H9 (cell line): ENCODE results near the gene COX11. TPM values are rescaled to one million over a fixed set of nuclear protein-coding genes. Genes with fewer than 3 reads are reported as not detected.

ENCODE experiments used
- DNase-seq: peaks from one replicate; pipeline ENCODE4 v3.0.0-alpha.2; 2017
- H2AFZ ChIP-seq: one replicate; pipeline ENCODE4 v1.6.1; 2013; ENCODE audit warnings: mild to moderate bottlenecking, low read length, control low read depth, moderate library complexity
- H2AK5ac ChIP-seq: 2 replicates; pipeline ENCODE4 v1.6.1; 2013; ENCODE audit warnings: low read length, control low read depth, mixed read lengths; ENCODE audit not compliant: insufficient read length
- H2BK120ac ChIP-seq: one replicate; pipeline ENCODE4 v1.6.1; 2013; ENCODE audit warnings: low read depth, mild to moderate bottlenecking, low read length, control low read depth, inconsistent platforms; ENCODE audit not compliant: poor library complexity, severe bottlenecking
- H2BK12ac ChIP-seq: 2 replicates; pipeline ENCODE4 v1.6.1; 2013; ENCODE audit warnings: low read length, control low read depth, mixed read lengths, low read depth; ENCODE audit not compliant: insufficient read length
- H2BK15ac ChIP-seq: 2 replicates; pipeline ENCODE4 v1.6.1; 2013; ENCODE audit warnings: low read depth, low read length, control low read depth
- H2BK20ac ChIP-seq: one replicate; pipeline ENCODE4 v1.6.1; 2013; ENCODE audit warnings: low read depth, mild to moderate bottlenecking, low read length, control low read depth, inconsistent platforms; ENCODE audit not compliant: poor library complexity, severe bottlenecking
- H2BK5ac ChIP-seq: 2 replicates; pipeline ENCODE4 v1.6.1; 2013; ENCODE audit warnings: low read length, control low read depth, mixed read lengths; ENCODE audit not compliant: insufficient read length
- H3K14ac ChIP-seq: 2 replicates; pipeline ENCODE4 v1.6.1; 2013; ENCODE audit warnings: low read length, control low read depth; ENCODE audit not compliant: insufficient read depth
- H3K18ac ChIP-seq: 2 replicates; pipeline ENCODE4 v1.6.1; 2013; ENCODE audit warnings: low read depth, mild to moderate bottlenecking, mixed read lengths, low read length, control low read depth; ENCODE audit not compliant: insufficient read length
- H3K23ac ChIP-seq: 2 replicates; pipeline ENCODE4 v1.6.1; 2013; ENCODE audit warnings: low read length, control low read depth, mixed read lengths, low read depth; ENCODE audit not compliant: insufficient read length
- H3K23me2 ChIP-seq: 2 replicates; pipeline ENCODE4 v1.6.1; 2013; ENCODE audit warnings: low read depth, mild to moderate bottlenecking, mixed read lengths, low read length, control low read depth; ENCODE audit not compliant: insufficient read length, poor library complexity, severe bottlenecking
- H3K27ac ChIP-seq: 2 replicates; pipeline ENCODE4 v1.5.1; 2013; ENCODE audit warnings: low read length, control low read depth, mixed read lengths, low read depth; ENCODE audit not compliant: insufficient read length
- H3K27me3 ChIP-seq: 2 replicates; pipeline ENCODE4 v1.6.1; 2013; ENCODE audit warnings: low read length, control low read depth, inconsistent platforms; ENCODE audit not compliant: insufficient read depth
- H3K4ac ChIP-seq: 2 replicates; pipeline ENCODE4 v1.6.1; 2013; ENCODE audit warnings: low read depth, mild to moderate bottlenecking, control low read depth, inconsistent platforms, low read length, moderate library complexity
- H3K4me1 ChIP-seq: 2 replicates; pipeline ENCODE4 v1.6.1; 2013; ENCODE audit warnings: low read length, control low read depth, inconsistent platforms; ENCODE audit not compliant: insufficient read depth
- H3K4me2 ChIP-seq: 2 replicates; pipeline ENCODE4 v1.6.1; 2013; ENCODE audit warnings: low read length, control low read depth, mixed read lengths; ENCODE audit not compliant: insufficient read length, insufficient read depth
- H3K56ac ChIP-seq: 2 replicates; pipeline ENCODE4 v1.6.1; 2013; ENCODE audit warnings: low read depth, mild to moderate bottlenecking, mixed read lengths, low read length, control low read depth; ENCODE audit not compliant: insufficient read length
- H3K79me1 ChIP-seq: 2 replicates; pipeline ENCODE4 v1.6.1; 2013; ENCODE audit warnings: low read depth, mild to moderate bottlenecking, moderate library complexity, low read length, control low read depth, inconsistent platforms; ENCODE audit not compliant: insufficient read depth, poor library complexity, severe bottlenecking
- H3K79me2 ChIP-seq: 2 replicates; pipeline ENCODE4 v1.6.1; 2013; ENCODE audit warnings: low read length, control low read depth, inconsistent platforms; ENCODE audit not compliant: insufficient read depth
- H3K9ac ChIP-seq: 2 replicates; pipeline ENCODE4 v1.6.1; 2013; ENCODE audit warnings: low read length, control low read depth, mixed read lengths; ENCODE audit not compliant: insufficient read length; ENCODE audit errors: extremely low read depth
- H3K9me3 ChIP-seq: one replicate; pipeline ENCODE4 v1.6.1; 2013; ENCODE audit warnings: low read depth, low read length, inconsistent platforms; ENCODE audit not compliant: control insufficient read depth
- H3T11ph ChIP-seq: one replicate; pipeline ENCODE4 v1.6.1; 2013; ENCODE audit warnings: mild to moderate bottlenecking, low read length, control low read depth, inconsistent platforms
- H4K20me1 ChIP-seq: one replicate; pipeline ENCODE4 v1.6.1; 2013; ENCODE audit not compliant: control insufficient read depth, insufficient read length, insufficient read depth
- H4K5ac ChIP-seq: 2 replicates; pipeline ENCODE4 v1.6.1; 2013; ENCODE audit warnings: low read depth, mild to moderate bottlenecking, mixed read lengths, low read length, control low read depth; ENCODE audit not compliant: insufficient read length
- H4K8ac ChIP-seq: replicated peaks from 2 replicates; pipeline ENCODE4 v1.6.1; 2013; ENCODE audit warnings: low read length, control low read depth, mixed read lengths, low read depth; ENCODE audit not compliant: insufficient read length
- H4K91ac ChIP-seq: 2 replicates; pipeline ENCODE4 v1.6.1; 2013; ENCODE audit warnings: low read depth, mild to moderate bottlenecking, moderate library complexity, mixed read lengths, low read length, control low read depth; ENCODE audit not compliant: insufficient read length
- H3K27ac Mint-ChIP-seq, 3 experiments: 2 replicates in 2 of 3; 3 replicates in 1 of 3; pipeline ENCODE4 v1.8.0; 2020 to 2021; ENCODE audit warnings: mixed read lengths in 3 of 3, mild to moderate bottlenecking in 1 of 3, moderate library complexity in 1 of 3
- H3K27me3 Mint-ChIP-seq: 2 replicates; pipeline ENCODE4 v1.8.0; 2021; ENCODE audit warnings: low read depth, mild to moderate bottlenecking, moderate library complexity, mixed read lengths
- H3K36me3 Mint-ChIP-seq, 3 experiments: 2 replicates in 2 of 3; 3 replicates in 1 of 3; pipeline ENCODE4 v1.8.0; 2020 to 2021; ENCODE audit warnings: low read depth in 3 of 3, mixed read lengths in 3 of 3; ENCODE audit not compliant: insufficient read depth in 1 of 3
- H3K4me1 Mint-ChIP-seq, 2 experiments: 2 replicates each; pipeline ENCODE4 v1.8.0; 2020; ENCODE audit warnings: mixed read lengths in 2 of 2
- H3K4me3 Mint-ChIP-seq, 2 experiments: 2 replicates in 1 of 2; 3 replicates in 1 of 2; pipeline ENCODE4 v1.8.0; 2020 to 2021; ENCODE audit warnings: mild to moderate bottlenecking in 2 of 2, mixed read lengths in 2 of 2, moderate library complexity in 1 of 2
- H3K9me3 Mint-ChIP-seq, 2 experiments: 2 replicates in 1 of 2; 3 replicates in 1 of 2; pipeline ENCODE4 v1.8.0; 2020; ENCODE audit warnings: mild to moderate bottlenecking in 2 of 2, mixed read lengths in 2 of 2, moderate library complexity in 1 of 2
- WGBS: extraction: QIAGEN DNeasy Blood & Tissue Kit; methylation state at CpG from one replicate; pipeline ENCODE4 v1.1.7; 2013; ENCODE audit warnings: missing lambda C conversion rate, low lambda C conversion rate, mixed read lengths; ENCODE audit not compliant: insufficient read length; ENCODE audit errors: extremely low coverage; 5-methylcytosine and 5-hydroxymethylcytosine counted together
- total RNA-seq: library from RNA; stranded (reverse); gene quantifications from 2 replicates; pipeline ENCODE4 v1.2.1, GENCODE V29; 2021
- TF ChIP-seq, protein P1 (sequence below): fragments of 200-600 bp; sonication (generic); conservative IDR thresholded peaks from 3 replicates; pipeline ENCODE4 v1.8.0; 2021; ENCODE audit warnings: antibody characterized with exemption, mild to moderate bottlenecking

The COX11 gene
- total RNA-seq, 1 experiment from 2014 or later: 76.1 TPM

DNA sequence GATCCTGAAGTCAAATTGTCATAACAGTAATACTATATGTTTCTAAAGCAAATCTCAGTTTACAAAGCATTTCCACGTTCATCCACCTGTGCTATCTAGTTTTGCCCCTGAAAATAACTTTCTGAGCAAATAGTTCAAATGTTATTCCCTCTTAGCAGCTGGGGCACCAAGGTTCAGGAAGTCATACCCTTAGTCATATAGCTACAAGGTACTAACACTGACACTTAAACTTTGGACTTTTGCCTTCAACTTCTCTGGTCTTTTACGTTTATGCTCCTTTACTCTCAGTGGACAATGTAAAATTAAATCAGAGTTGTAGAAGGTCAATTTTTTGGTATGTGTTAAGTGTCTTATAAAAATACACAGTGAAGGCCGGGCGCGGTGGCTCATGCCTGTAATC lies 33.0 kb downstream of the COX11 start:
- no peak overlapping the region for H3K27ac ChIP-seq
- H3K9me3 Mint-ChIP-seq: no peaks in the 10 kb centered on the region
- no peak overlapping the region for H2AFZ ChIP-seq
- H2BK5ac ChIP-seq: no peak overlapping the region
- H3K56ac ChIP-seq: no peak overlapping the region
- DNase-seq: no peak
- no peak overlapping the region for H3K27ac Mint-ChIP-seq
- no peak overlapping the region for H3K4me3 Mint-ChIP-seq
- H3K14ac ChIP-seq: no peak overlapping the region
- no peak overlapping the region for H2BK15ac ChIP-seq
- no peak overlapping the region for H2BK20ac ChIP-seq
- WGBS: no CpG with 5 or more reads among the region's 5 CpGs
- no peak overlapping the region for H3K4ac ChIP-seq
- H4K20me1 ChIP-seq: no peaks in the 10 kb centered on the region
- H3K9ac ChIP-seq: no peak overlapping the region
- no peak overlapping the region for H3K18ac ChIP-seq
- no peaks in the 10 kb centered on the region for H3K4me1 Mint-ChIP-seq
- no peak overlapping the region for H4K5ac ChIP-seq
- H3K23me2 ChIP-seq: no peaks in the 10 kb centered on the region
- no peak overlapping the region for H4K91ac ChIP-seq
- H2BK120ac ChIP-seq: no peak overlapping the region
- H4K8ac ChIP-seq: no peak overlapping the region
- no peaks in the 10 kb centered on the region for H3K9me3 ChIP-seq
- H3K4me1 ChIP-seq: no peaks in the 10 kb centered on the region
- no peak overlapping the region for H2AK5ac ChIP-seq
- H3K27me3 ChIP-seq: no peaks in the 10 kb centered on the region
- H3K79me1 ChIP-seq: no peaks in the 10 kb centered on the region
- TF ChIP-seq, protein P1, sequence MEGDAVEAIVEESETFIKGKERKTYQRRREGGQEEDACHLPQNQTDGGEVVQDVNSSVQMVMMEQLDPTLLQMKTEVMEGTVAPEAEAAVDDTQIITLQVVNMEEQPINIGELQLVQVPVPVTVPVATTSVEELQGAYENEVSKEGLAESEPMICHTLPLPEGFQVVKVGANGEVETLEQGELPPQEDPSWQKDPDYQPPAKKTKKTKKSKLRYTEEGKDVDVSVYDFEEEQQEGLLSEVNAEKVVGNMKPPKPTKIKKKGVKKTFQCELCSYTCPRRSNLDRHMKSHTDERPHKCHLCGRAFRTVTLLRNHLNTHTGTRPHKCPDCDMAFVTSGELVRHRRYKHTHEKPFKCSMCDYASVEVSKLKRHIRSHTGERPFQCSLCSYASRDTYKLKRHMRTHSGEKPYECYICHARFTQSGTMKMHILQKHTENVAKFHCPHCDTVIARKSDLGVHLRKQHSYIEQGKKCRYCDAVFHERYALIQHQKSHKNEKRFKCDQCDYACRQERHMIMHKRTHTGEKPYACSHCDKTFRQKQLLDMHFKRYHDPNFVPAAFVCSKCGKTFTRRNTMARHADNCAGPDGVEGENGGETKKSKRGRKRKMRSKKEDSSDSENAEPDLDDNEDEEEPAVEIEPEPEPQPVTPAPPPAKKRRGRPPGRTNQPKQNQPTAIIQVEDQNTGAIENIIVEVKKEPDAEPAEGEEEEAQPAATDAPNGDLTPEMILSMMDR: no peak
- H2BK12ac ChIP-seq: no peak overlapping the region
- peaks cover 1% of the 10 kb centered on the region; the same call in 1 of the 2 replicates for H3K27me3 Mint-ChIP-seq
- no peaks in the 10 kb centered on the region for H3K79me2 ChIP-seq
- no peak overlapping the region for H3K4me2 ChIP-seq
- peaks cover 44 to 79% (median 79%) of the 10 kb centered on the region in 3 experiments for H3K36me3 Mint-ChIP-seq
- no peak overlapping the region for H3K23ac ChIP-seq
- no peak overlapping the region for H3T11ph ChIP-seq
